ENCODE measurements around the gene CSRNP2. TPM values are rescaled to one million over a fixed set of nuclear protein-coding genes. Genes with fewer than 3 reads are reported as not detected.

Gene CSRNP2
- total and polyA plus RNA-seq, 2 of the 13 experiments (the other 11 are each of a cell fraction or from before 2014, with no cell fraction given): 4.8 to 7.3 TPM

DNA sequence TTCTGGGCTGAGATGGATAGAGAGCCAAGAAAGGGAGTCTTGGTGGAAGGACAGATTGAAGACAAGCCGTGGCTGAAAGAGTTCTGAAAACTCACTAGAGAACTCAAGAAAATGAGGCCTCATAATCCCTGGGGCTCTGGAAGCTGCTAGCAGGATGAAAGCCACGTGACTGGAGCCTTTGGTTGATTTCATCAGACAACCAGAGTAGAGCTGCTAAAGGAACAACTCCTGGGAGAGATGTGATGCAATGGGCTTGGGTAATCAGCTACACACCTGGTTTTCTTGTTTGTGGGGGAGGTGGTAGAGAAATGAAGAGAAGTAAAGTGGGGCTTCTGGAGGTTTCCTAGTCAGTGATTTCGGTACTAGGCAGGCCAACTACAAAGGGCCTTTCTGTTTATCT is 13.4 kb downstream of the CSRNP2 start:
- intact Hi-C loops (cut with micrococcal nuclease; ENCODE audit: unreplicated experiment): no loop called here
- FAIRE-seq: peak; percentile 46
- BruUV-seq (replicated peaks): no TSS peak
- TF ChIP-seq, protein P1, sequence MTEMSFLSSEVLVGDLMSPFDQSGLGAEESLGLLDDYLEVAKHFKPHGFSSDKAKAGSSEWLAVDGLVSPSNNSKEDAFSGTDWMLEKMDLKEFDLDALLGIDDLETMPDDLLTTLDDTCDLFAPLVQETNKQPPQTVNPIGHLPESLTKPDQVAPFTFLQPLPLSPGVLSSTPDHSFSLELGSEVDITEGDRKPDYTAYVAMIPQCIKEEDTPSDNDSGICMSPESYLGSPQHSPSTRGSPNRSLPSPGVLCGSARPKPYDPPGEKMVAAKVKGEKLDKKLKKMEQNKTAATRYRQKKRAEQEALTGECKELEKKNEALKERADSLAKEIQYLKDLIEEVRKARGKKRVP (CRISPR knock-in tag; IDR thresholded peaks at IDR 0.05): peak in 1 of 2 experiments; percentile 96; a peak in 2 of 4 replicates
- TF ChIP-seq CEBPB (IDR thresholded peaks at IDR 0.05; ENCODE audit: borderline replicate concordance, low read depth, low read length) (peak; percentile 93), CEBPG (CRISPR knock-in tag; IDR thresholded peaks at IDR 0.05) (peak; percentile 88), ZNF331 (CRISPR knock-in tag; IDR thresholded peaks at IDR 0.05) (peak; percentile 35; the same call in 1 of the 2 replicates), SOX13 (IDR thresholded peaks at IDR 0.05) (no peak), SOX13 (CRISPR knock-in tag; conservative IDR thresholded peaks at IDR 0.05 in 1 of 2, IDR thresholded peaks at IDR 0.05 in 1 of 2) (0 out of 4 replicates have a peak, but pooled peaks of 1 of the 2 experiments have one; percentile 7), HMG20B (CRISPR knock-in tag; conservative IDR thresholded peaks at IDR 0.05) (no peak), KLF16 (CRISPR knock-in tag; IDR thresholded peaks at IDR 0.05) (0 out of 4 replicates have a peak, but pooled peaks of 1 of the 2 experiments have one; percentile 37), MTA1 (CRISPR knock-in tag; IDR thresholded peaks at IDR 0.05; ENCODE audit: borderline replicate concordance) (no peak), YEATS4 (CRISPR knock-in tag; IDR thresholded peaks at IDR 0.05; ENCODE audit: borderline replicate concordance) (no peak), FOSL2 (CRISPR knock-in tag; IDR thresholded peaks at IDR 0.05) (0 out of 2 replicates have a peak, but pooled peaks have one; percentile 26), GATAD2A (CRISPR knock-in tag; IDR thresholded peaks at IDR 0.05) (peak; percentile 70), RAD51 (IDR thresholded peaks at IDR 0.05; ENCODE audit: borderline replicate concordance) (peak; percentile 19; the same call in 1 of the 2 replicates)
- TF ChIP-seq, protein P2, sequence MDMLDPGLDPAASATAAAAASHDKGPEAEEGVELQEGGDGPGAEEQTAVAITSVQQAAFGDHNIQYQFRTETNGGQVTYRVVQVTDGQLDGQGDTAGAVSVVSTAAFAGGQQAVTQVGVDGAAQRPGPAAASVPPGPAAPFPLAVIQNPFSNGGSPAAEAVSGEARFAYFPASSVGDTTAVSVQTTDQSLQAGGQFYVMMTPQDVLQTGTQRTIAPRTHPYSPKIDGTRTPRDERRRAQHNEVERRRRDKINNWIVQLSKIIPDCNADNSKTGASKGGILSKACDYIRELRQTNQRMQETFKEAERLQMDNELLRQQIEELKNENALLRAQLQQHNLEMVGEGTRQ (IDR thresholded peaks at IDR 0.05; ENCODE audit: low read depth, low read length): peak; percentile 51; the same call in 1 of the 2 replicates
- TF ChIP-seq, protein P2 (CRISPR knock-in tag; IDR thresholded peaks at IDR 0.05; ENCODE audit: borderline replicate concordance): peak; percentile 59; the same call in 1 of the 2 replicates
- TF ChIP-seq, protein P3, sequence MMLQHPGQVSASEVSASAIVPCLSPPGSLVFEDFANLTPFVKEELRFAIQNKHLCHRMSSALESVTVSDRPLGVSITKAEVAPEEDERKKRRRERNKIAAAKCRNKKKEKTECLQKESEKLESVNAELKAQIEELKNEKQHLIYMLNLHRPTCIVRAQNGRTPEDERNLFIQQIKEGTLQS (CRISPR knock-in tag; IDR thresholded peaks at IDR 0.05): peak; percentile 24; the same call in 1 of the 2 replicates
- TF ChIP-seq, protein P4, sequence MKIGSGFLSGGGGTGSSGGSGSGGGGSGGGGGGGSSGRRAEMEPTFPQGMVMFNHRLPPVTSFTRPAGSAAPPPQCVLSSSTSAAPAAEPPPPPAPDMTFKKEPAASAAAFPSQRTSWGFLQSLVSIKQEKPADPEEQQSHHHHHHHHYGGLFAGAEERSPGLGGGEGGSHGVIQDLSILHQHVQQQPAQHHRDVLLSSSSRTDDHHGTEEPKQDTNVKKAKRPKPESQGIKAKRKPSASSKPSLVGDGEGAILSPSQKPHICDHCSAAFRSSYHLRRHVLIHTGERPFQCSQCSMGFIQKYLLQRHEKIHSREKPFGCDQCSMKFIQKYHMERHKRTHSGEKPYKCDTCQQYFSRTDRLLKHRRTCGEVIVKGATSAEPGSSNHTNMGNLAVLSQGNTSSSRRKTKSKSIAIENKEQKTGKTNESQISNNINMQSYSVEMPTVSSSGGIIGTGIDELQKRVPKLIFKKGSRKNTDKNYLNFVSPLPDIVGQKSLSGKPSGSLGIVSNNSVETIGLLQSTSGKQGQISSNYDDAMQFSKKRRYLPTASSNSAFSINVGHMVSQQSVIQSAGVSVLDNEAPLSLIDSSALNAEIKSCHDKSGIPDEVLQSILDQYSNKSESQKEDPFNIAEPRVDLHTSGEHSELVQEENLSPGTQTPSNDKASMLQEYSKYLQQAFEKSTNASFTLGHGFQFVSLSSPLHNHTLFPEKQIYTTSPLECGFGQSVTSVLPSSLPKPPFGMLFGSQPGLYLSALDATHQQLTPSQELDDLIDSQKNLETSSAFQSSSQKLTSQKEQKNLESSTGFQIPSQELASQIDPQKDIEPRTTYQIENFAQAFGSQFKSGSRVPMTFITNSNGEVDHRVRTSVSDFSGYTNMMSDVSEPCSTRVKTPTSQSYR (CRISPR knock-in tag; IDR thresholded peaks at IDR 0.05; ENCODE audit: borderline replicate concordance): peak; percentile 75

More for the DNA sequence above, 13.4 kb downstream of the CSRNP2 start:
- no peak overlapping the region for H3K4me3 ChIP-seq (replicated peaks in 1 of 3; ENCODE audit: insufficient read depth in 1 of 3, low read depth in 2 of 3, low read length in 3 of 3)
- H3K27me3 ChIP-seq (ENCODE audit: control insufficient read depth in 1 of 2, insufficient read depth in 2 of 2, low read length in 2 of 2): no peaks in the 10 kb centered on the region
- H3K36me3 ChIP-seq (replicated peaks in 1 of 2; ENCODE audit: control insufficient read depth in 1 of 2, insufficient read depth in 2 of 2, low read length in 2 of 2): peaks cover 7 to 31% of the 10 kb centered on the region in 2 experiments
- ATAC-seq (peak; percentile 22; the same call in 1 of the 3 replicates), DNase-seq (ENCODE audit: low spot score) (peak; percentile 50)
- no peak overlapping the region for H3K9ac ChIP-seq (ENCODE audit: insufficient read depth, low read depth, low read length)
- in situ Hi-C loops (cut with HindIII; ENCODE audit: extremely low pct_ligation_motif_present, low pct_unique_long_range_greater_than_20kb): no loop called here
- no peaks in the 10 kb centered on the region for H3K79me2 ChIP-seq (ENCODE audit: insufficient read depth, low read length)
- no peak overlapping the region for H3K4me2 ChIP-seq (ENCODE audit: low read depth, low read length)
- H3K4me1 ChIP-seq (ENCODE audit: insufficient read depth, low read length): peaks cover 31% of the 10 kb centered on the region
- ChIA-PET POLR2A (interaction anchor here (1.4 to 2.8 kb wide), 3 partner anchors 11 to 44 kb away, joined by 3 to 16 read pairs (median 4); partner anchors contain the start of genes CSRNP2 and SLC11A2), CTCF (ENCODE audit: low intra/inter-chr PET ratio, low total read pairs) (no interaction called here)
- 68% methylated on average over 3 of the region's 3 CpGs for WGBS (ENCODE audit: low lambda C conversion rate)
- H2AFZ ChIP-seq (ENCODE audit: low read length): no peak overlapping the region
- H3K27ac ChIP-seq (ENCODE audit: extremely low read length, insufficient read depth, low read length): no peak overlapping the region
- H4K20me1 ChIP-seq (ENCODE audit: insufficient read depth, low read length): no peaks in the 10 kb centered on the region
- H3K9me3 ChIP-seq (ENCODE audit: low read length): no peaks in the 10 kb centered on the region

Data from HepG2 (cell line).